EL (cell line): ENCODE measurements around the gene LHX5.

Experiments used
- DNase-seq: peaks from one replicate; pipeline ENCODE4 v3.0.0-alpha.2; 2016

The LHX5 gene

DNA sequence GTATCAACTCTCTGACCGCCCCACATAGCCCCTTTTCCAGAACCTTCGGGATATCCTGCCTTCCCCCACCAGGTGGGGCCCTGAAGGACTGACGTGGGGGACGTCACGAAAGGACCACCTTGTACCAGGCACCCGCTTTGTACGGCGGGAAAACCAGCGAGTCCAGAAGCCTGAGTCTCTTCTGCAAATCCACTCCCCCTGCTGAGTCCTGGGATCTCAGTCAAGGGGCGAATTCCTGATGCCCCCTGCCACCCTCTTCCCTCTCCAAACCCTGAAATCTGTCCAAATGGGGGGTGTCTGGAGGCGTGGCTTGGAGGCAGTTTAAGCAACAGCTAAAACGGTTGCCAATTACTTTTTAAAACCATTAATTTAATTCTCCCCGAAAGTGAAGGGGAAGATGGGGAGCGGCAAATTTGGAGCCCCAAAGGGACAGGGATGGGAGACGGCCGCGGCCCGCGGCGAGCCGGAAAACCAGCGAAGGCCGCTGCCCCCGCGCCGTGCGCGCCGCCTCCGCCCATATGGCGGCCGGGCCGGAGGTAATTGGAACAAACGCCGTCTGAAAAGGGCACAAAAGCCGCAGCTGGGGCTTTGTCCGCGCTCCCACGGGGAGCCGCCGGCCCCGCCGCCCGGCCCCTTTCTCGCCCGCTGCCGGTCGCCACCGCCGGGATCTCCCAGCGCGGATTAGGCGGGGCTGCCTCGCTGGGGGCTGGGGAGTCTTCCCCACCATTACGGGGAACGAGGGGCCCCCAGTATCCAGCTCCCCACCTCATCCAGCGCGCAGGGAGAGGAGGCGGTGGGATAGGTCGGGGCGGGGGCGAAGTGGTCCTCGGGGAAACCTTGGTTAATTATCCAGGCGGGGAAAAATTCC, 6.6 kb downstream of the LHX5 start:
- no peak for DNase-seq

DNA sequence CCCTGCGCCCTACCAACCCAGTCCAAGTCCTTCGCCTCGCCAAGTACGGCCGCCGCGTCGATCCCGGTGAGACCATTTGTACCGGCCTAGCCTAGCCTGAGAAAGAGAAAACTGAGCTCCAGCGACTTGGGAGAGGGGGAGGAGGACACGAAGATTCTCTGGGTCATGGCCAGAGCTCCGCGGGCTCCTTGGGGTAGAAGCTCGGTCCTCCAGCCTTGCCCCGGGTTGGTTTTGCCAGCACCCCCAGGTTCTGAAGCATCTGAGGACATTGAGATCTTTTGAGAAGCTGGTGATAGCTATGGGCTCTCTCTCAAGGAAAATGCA, 7.3 kb downstream of the LHX5 start:
- no peak for DNase-seq

DNA sequence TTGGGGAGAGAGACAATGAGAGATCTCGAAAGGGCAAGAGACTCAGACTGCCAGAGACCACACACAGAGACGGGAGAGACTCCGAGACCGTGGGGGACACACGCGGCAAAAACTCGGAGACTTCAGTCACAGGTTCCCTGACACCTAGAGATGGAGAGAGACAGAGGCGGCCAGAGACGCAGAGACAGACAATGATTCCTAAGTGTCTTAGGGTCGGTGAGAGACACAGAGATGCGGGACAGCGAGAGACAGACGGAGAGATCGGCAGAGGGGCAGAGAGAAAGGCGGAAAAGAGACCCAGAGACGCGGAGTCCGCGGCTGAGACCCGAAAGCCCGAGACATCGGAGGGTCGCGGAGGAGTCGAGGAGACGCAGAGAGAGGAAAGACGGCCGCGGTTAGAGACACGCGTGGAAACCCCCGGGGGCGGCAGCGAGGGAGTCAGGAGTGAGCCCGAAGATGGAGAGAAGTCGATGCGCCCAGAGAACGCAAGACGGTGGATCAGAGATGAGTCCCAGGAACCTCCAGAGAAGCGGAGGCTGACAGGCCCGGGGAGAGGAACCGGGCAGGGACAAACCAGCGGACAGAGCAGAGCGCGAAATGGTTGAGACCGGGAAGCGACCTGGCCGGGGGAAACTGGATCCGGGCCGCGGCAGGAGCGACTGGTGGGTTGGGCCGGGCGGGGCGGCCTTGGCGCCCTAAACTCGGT, 7.8 kb downstream of the LHX5 start:
- DNase-seq: peak; percentile 18

DNA sequence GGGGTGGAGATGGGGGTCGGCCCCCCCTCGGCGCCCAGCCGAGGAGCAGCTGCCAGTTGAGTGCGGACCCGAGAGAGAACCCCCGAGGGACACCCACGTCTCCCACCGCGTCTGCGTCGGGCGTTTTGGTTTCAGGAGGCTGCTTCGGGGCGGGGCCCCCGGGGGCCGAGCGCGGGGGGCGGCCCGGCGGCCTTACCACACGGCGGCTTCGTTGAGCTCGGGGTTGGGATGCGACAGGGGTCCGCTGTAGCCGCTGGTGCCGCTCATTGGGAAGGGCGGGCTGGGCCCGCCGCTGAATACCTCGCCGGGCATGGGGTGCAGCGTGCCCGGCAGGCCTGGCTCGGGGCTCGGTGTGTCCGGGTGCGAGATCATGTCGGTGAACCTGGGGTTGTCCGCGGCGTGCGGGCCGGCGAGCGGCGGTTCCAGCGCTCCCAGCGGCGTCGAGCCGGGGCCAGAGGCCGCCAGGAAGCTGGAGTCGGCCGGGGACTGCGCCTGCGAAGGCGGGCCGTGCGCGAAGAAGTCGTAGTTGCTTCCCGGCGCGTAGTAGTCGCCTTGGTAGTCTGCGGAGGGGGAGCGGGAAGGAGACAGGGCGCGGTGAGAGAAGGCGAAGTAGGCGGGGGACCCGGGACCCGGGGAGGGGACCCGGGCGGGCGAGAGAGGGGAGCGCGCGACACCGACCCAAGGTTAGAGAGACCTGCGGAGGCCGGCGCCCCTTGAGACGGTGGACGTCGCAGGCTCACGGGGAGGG, 8.5 kb downstream of the LHX5 start:
- no peak for DNase-seq

DNA sequence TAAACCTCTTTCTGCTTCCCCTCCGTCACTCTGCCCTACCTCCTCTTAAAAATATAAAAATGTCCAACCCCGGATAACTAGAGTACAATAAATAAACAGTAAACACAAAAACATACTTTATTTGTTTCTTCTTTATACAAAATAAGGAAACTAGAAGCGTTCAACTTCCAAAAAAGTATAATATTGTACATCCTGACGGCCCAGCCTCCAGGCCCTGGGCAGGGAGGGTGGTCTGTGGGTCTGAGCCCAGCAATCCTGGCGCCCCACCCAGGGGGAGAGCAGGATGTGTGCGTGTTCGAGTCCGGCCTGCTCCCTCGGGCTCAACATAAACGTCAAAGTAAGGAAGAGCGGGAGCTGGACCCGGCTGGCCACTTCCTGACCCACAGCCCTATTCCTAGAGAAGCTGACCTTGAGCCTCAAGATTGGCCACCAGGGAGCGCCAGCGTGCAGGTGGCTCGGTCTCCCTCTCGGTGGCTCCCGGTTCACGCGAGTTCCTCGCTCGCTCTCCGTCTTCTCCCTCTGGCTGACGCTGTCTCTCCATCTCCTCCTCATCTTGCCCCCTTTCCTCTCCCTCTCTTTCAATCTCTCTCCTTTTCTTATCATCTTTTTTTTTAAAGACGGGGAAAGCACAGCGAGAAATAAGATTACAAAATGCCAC, 9.4 kb downstream of the LHX5 start:
- DNase-seq: peak; percentile 79

DNA sequence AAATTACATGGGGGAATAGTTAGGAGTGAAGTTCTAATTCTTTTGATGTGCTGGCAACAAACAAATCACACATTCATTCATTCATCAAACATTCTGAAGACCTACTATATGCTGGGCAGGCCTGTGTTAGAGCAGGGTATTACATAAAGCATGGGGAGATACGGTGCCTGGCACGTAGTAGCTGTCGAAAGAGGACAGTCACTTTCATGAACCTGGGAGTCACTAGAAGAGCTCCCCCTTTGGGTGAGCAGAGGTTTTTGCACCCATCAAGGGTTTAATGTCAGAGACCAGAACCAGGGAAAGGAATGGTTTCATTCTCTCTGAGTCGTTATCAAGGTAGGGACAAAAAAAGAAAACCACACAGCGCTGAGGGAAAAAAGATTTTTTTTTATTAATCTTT, 10.0 kb downstream of the LHX5 start:
- DNase-seq: peak; percentile 45

DNA sequence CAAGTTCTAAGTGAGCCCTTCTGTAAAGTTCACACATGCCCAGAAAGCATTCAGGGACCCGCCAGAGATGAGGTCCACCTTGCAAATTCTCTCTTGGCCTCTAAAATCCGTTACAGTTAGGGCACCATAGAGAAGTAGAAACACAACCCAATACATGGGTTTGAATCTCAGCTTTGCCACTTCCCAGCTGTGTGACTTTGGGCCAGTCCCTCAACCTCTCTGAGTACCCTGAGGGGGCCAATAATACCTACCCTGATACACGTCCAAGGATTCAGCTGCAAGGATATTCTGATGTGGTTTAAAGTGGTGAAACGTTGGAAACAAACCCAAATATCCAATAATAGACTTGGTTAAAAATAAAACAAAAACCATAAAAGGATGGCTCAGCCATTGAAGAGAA, 11.7 kb downstream of the LHX5 start:
- DNase-seq: no peak

DNA sequence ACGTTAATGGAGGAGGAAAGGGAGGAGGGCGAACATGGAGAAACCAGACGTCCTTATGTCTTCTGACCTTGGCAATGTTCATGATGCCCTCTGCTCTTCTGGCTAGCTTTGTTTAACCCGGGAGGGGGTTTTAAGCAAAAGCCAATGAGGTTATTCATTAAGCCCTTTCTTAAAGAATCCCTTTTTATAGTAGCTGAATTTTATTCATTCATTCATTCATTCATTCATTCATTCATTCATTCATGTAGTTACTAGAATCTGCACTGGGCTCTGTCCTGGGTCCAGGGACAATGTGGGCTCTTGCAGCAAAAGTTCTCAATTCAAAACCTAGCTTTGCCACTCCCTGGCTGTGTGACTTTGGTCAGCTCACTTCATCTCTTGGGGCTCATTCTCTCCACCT, 14.0 kb downstream of the LHX5 start:
- DNase-seq: no peak

DNA sequence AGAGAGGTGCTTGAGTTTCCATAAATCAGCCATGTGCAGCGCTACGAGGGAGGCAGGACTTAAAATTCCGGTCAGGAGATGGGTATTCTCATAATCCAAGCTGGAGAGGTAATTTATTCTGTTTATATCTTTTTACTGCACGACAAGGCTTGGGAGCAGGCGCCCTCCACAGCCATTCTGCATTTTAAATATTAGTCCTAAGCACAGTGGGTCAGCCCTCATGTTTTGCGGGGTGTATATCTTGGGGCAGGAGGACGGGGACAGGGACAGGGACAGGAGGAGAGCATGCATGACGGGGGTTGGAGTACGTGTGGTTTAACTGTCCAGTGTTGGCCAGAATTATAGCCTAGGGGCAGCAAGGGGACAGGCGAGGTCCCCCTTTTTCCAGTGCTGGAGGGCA, 14.5 kb downstream of the LHX5 start:
- no peak for DNase-seq

DNA sequence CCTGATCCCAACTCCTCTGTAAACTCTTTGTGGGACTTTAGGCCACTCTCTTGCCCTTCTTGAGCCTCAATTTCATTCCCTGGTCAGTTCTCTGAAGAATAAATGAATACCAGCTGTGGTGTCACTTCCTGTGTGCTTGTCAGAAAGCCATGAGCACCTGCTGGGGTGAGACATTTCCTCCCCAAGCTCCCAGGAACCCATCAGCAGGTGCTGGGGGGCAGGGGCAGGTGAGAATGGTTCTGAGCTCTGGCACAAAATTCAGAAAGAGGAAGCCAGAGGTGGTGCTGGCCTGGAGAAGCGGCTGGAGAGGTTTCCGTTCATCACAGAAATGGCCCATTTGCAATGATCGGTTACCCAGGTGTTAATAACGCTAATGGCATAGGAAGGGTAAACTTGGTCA, 14.9 kb downstream of the LHX5 start:
- DNase-seq: no peak

DNA sequence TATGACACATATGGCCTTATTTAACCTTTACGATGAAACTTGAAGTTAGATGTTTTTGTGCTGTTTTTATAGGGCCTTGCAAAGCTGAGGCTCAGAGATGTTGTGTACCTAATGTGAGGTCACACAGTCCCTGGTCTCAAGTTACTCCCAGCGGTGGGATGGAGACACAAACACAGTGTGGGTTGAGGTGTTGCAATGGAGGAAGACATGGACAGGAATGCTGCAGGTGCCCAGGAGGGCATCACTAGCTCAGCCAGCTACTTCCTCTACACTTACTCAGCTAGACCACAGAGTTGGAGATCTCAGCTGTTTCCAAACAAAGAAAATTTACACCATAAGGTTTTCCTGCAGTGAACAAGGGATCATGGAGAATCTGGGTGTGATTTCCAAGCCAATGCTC, 15.5 kb downstream of the LHX5 start:
- DNase-seq: no peak

DNA sequence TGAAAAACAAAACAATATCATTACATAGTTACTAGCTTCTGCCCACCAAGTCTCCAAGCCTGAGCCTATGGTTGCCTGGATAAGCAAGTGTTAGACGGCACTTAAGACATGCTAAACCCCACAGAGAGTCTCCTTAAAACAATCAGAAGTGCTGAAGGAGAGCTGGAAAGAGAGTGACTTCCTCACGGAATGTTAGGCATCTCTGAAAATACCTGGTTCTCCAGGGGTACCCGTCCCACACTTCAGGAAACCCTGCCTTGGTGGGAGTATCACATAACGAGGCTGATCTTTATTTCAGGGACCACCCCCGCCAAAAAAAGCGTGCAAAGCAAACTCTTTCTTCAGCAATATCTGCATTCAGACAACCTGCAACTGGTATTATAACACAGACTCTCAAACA, 18.3 kb downstream of the LHX5 start:
- no peak for DNase-seq

DNA sequence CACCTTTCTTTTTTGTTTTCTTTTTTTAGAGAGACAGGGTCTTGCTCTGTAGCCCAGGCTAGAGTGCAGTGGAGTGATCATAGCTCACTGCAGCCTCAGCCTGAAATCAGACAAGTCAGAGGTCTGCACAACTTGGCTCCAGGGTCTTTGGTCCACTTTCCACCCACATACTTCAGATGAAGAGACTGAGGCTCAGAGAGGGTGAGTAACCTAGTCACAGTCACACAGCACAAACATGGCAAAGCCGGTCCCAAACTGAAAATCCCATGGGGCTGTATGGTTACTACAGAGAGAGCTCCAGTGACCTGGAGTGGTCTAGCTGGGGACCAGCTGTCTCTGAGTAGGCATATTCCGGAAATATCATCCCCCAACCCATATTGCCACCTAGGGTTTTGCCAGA, 19.2 kb downstream of the LHX5 start:
- DNase-seq: no peak

DNA sequence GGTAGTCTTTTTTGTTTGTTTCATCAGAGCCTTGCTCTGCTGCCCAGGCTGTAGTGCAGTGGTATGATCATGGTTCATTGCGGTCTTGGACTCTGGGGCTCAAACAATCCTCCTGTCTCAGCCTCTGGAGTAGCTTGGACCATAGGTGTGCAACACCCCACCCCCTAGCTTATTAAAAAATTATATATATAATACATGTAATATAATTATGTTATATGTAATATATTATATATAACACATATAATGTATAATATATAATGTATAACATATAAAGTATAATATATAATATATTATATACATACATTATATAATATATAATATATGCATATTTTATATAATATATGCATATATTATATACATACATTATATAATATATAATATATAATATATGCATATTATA, 21.8 kb downstream of the LHX5 start:
- no peak for DNase-seq

DNA sequence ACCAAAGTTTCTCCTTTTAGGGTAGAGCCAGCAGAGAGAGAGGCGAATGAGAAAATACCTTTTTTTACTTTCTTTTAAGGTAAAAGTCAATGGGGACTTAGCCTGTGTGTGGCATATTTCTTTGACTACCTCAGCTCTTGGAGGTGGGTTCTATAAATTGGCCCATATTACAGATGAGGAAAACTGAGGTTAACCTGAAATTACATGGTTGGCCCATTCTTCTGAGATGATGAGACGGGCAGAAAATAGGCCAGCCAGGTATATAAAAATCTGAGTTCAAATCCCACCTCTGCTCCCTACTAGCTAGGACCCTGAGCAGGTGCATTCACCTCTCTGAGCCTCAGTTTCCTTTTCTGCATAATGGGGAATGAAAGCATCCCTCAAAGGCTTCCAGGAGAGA, 22.4 kb downstream of the LHX5 start:
- no peak for DNase-seq

DNA sequence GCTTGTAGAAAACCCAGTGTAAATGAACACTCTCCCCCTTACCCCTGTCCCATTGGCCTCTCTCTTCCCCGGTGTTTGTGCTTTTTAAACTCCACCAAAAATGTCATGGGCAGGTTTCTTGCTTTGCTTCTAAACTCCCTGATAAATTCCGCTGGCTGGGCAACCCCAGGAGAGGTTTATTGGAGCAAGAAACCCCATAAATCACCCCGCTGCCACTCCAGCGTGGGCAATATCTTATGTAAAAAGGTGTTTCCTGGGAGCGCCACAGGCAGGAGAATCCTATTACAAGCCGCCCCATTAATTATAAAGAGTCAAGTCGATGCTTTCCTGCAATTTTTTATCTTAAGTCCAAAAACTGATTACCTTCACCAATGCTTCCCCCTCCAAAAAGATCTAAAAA, 22.8 kb downstream of the LHX5 start:
- DNase-seq: no peak

DNA sequence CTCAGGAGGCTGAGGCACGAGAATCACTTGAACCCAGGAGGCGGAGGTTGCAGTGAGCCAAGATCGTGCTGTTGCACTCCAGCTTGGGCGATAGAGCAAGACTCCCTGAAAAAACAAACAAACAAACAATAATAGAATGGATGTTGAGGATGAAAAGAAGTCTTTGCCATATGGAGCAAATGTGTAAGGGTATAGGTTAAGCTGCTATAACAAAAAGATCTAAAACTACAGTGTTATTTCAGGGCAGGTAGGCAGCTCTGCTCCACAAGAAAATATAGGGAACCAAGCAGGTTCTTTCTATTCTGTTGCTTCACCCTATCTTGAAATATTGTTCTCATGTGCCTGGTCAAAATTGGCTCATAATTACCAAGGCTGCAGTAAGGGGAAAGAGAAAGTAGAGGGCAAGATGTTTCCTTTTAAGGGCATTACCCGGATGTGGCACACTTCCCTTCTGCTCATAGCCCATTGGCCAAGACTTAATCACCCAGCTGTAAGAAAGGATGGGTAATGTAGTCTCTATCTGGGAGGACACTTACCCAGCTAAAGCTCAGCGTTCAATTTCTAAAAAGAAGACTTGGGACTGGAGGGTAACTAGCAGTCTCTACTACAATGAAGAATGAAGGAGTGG, 26.0 kb downstream of the LHX5 start:
- no peak for DNase-seq

DNA sequence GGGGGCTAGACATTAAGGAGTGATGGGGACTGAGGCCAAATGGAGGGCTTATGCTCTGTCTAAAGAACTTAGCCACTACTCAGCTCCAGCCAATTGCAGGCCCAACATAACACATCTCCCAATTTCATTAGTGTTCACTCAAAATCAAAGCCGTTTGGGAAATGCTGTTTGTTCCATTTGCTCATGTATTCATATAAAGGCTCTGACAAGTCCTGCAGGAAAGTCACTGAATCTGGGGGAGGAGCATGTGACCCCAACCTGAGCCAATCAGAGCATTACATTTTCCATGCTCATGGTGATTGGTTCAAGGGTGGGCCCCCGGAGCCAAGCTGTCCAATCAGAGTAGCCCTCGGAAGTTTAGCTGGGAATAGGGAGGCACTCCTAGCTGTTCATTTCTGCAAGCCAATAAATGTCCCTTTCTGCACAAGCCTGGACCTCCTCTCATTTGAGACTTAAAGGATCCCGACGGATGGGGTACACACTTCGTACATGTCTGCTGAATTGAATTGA, 28.6 kb downstream of the LHX5 start:
- DNase-seq: no peak

DNA sequence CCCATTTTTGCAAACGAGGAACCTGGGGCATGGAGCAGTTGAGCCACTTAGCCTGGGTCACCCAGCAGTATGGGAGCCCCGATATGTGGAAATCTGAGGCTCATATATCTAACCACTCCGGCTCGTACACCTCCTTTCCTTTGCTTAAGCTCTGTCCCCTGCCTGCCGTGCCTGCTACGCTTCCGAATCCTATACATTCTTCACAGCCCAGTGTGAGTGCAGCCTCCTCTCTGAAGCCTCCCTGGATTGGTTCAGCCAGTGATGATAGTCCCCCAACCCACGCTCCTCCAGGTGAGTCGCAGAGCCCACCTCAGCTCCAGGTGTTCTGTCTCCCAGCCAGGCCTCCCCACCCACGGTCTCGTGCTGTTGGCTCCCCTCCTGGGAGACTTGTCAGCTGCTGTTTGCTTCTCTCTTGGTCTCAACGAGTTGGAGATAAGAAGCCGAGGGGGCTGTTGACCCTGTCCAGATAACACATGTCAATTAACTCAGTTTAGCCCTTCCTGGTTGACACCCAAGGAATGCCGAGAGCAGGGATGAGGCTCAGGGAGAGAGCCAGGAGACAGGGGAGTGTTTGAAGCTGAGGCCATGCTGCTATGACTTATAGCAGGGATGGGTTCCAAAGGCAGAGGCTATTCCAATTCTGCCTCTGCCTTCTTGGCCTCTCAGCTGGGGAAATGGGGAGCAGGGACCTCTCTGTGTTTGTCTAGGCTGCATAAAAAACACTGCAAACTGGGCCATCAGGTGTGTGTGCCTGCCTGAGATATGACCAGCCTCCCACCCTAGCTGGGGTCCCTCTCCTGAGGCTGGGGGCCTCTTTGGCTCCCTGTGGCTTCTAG, 30.5 kb downstream of the LHX5 start:
- no peak for DNase-seq

DNA sequence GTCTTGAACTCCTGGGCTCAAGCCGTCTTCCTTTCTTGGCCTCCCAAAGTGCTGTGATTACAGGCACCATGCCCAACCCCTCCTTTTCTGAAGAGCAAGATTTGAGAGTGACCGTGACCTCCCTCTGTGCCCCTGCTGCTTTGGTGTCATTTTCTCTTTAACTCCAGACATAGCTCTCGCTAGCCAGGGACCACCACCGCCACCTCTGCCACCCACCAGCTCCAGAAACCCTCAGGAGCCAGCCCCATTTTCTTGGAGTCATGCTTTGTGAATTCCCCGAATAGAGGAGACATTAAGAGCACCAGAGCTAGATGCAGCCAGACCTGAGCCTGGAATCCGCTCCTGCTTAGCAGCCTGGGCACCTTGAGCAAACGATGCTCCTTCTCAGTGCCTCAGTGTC, 31.3 kb downstream of the LHX5 start:
- DNase-seq: no peak

DNA sequence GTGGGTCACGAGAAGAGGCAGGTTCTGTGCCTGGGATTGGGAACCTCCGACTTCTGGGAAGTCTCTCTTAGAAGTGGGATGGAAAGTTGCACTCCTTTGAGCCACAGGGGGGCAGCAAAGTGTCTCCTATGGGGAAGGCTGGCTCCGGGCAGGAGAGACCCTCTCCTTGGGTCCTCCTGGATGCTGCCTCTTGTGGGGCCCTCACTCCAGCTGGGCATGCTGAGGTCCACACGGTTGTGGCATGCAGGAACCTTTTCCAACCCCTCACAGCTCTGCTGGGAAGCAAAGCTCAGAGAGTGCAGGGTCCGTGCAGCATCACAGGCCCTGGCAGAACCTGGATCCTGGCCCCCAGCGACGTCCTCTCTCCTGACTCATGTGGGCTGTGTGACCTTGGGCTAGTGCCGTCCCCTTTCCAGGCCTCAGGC, 32.1 kb downstream of the LHX5 start:
- peak; percentile 37 for DNase-seq

DNA sequence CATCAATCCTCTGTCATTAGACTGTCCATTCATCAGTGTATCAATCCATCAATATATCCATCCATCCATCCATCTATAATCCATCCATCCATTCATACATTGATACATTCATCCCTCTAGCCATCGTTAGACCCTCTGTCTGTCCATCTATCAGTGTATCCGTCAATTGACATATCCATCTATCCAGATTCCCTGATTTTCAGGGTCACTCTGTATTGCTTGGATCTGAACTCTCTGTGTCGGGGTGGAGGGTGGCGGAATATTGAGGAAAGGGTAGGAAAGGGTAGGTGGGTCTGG, 32.4 kb downstream of the LHX5 start:
- no peak for DNase-seq
